Thyroid gland (tissue), 4 donors: ENCODE data around the gene SPAG6.

ENCODE experiments used
- CTCF ChIP-seq, 6 experiments: fragments of 200-600 bp in 3 of 6; fragments of 450-650 bp in 3 of 6; sonication (generic) in 3 of 6; IDR thresholded peaks; one replicate each; pipeline ENCODE4 v1.5.1; 2016 to 2019; ENCODE audit warnings: antibody characterized with exemption in 6 of 6, mild to moderate bottlenecking in 2 of 6, inconsistent platforms in 1 of 6, moderate library complexity in 1 of 6
- POLR2A ChIP-seq, 2 donors: fragments of 450-650 bp; IDR thresholded peaks; one replicate each; pipeline ENCODE4 v1.6.1; 2017; ENCODE audit warnings: antibody characterized with exemption in 2 of 2, mild to moderate bottlenecking in 2 of 2, moderate library complexity in 1 of 2

GRCh38 chr10:22318772-22319171 lies 26.5 kb upstream of the SPAG6 start:
- TF ChIP-seq CTCF (IDR thresholded peaks at IDR 0.05), result no peak
- no peak for TF ChIP-seq POLR2A (IDR thresholded peaks at IDR 0.05)
